HG03342 (cell line): ENCODE data around the gene CSTA.

Experiments used
- ATAC-seq: cut with Tn5 transposase; IDR thresholded peaks from one replicate; pipeline ENCODE4 v1.9.1; 2021; ENCODE audit warnings: mild to moderate bottlenecking, moderate library complexity; ENCODE audit not compliant: unreplicated experiment

CSTA gene

GRCh38 chr3:122318620-122319019 is 6.4 kb upstream of the CSTA start:
- ATAC-seq, result no peak

DNA sequence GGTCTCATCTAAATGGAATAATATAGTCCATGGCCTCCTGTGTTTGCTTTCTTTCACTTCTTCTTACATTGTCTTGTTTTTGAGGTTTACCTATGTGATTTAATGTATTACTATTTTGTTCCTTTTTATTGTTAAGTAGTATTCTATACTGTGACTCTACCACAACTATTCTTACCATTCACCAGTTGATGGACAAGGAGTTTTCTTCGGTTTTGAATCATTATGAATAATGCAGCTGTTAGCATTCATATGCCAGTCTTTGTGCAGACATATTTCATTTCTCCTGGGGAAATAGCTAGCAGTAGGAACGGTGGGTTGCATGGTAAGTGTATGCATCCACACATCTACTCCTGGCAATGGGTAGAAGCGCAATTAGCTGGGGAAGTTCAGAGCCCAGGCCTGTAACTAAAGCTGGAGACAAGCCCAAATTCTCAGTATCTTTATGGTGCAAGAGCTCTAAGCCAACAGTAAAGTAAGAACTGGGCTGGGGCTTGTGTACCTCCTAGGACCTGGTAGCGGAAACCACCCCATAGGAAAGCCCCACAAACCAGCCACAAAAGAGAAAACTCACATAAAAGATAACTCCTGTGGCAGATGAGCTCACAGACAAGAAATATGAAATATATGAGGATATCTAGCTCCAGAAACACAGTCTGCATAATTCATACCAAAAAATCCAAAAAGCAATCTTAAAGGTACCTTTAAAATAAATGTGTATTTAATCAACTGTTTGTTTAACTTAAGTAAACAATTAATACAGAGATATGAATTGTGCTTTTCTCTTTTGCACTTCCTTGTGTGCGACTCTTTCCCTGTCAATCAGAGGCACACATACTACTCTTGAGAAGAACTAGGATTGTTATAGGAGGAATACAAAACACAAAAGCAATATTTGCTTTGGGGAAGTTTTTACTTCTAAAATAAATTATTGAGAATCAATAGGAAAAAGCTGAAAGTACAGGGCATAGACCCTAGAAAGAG is 2.7 kb upstream of the CSTA start:
- no peak for ATAC-seq

GRCh38 chr3:122325769-122326168 is 721 bp downstream of the CSTA start:
- ATAC-seq, result no peak

DNA sequence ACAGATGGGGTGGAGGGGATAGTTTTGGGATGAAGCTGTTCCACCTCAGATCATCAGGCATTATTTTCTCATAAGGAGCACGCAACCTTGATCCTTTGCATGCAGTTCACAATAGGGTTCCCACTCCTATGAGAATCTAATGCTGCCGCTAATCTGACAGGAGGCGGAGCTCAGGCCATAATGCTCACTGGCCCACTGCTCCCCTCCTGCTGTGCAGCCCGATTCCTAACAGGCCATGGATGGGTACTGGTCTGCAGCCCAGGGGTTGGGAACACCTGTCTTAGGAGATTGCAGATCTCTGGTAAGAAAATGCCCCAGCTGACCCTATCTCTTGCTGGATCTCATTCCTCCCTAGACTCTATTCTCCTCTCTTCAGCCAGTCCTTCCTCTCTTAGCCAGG is 6.8 kb downstream of the CSTA start:
- no peak for ATAC-seq

DNA sequence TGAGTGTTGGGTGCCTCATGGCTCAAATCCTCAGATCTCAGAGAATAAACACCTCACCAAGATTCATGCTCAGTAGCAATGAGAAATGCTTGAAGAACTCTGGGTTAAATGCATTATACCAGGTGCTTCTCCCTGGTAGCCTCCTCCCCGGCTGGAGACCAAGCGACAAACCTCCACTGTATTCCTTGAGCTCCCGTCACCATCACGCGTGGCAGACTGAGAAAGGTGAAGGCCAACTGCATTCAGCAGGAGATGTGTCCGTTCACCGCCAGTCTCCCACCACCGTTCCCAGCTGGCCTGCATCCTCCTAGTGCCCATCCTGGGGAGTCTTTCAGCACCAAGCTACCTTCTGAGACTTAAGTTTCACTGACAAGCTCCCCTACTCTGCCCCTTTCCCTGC is 7.5 kb downstream of the CSTA start:
- ATAC-seq, result no peak

DNA sequence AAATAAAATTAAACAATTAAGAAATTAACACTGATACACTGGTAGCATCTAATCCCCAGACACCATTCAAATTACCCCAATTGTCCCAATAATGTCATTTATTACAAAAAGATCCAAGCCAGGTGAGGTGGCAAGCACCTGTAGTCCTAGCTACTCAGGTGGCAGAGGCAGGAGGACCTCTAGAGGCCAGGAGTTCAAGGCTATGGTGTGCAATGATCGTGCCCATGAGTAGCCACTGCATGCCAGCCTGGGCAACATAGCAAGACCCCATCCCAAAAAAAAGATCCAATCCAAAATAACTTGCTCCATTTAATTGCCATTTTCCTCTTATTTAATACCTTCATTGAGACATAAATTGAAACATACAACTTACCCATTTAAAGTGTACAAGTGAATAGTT is 17.8 kb downstream of the CSTA start:
- ATAC-seq, result no peak

- no peak for ATAC-seq
Observed at GRCh38 chr3:122343654-122344053, 18.6 kb downstream of the CSTA start.

GRCh38 chr3:122349171-122349570 is 24.1 kb downstream of the CSTA start:
- no peak for ATAC-seq

DNA sequence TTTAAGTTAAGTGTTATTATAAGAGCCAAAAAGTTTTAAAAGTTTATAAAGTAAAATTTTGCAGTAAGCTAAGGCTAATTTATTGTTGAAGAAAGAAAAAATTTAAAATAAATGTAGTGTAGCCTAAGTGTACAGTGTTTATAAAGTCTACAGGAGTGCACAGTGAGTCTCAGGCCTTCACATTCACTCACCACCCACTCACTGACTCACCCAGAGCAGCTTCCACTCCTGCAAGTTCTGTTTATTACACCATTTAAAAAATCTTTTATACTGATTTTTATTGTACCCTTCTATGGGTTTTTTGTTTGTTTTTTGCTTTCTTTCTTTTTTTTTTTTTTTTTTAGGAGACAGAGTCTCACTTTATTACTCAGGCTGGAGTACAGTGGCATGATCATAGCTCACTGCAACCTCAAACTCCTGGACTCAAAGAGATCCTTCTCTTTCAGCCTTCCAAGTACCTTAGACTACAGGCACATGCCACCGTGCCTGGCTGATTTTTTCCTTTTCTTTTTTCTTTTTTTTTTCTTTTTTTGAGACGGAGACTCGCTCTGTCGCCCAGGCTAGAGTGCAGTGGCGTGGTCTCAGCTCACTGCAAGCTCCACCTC is 25.9 kb downstream of the CSTA start:
- no peak for ATAC-seq

GRCh38 chr3:122351612-122352011 is 26.6 kb downstream of the CSTA start:
- ATAC-seq, result no peak

GRCh38 chr3:122353215-122353614 is 28.2 kb downstream of the CSTA start:
- ATAC-seq, result no peak

DNA sequence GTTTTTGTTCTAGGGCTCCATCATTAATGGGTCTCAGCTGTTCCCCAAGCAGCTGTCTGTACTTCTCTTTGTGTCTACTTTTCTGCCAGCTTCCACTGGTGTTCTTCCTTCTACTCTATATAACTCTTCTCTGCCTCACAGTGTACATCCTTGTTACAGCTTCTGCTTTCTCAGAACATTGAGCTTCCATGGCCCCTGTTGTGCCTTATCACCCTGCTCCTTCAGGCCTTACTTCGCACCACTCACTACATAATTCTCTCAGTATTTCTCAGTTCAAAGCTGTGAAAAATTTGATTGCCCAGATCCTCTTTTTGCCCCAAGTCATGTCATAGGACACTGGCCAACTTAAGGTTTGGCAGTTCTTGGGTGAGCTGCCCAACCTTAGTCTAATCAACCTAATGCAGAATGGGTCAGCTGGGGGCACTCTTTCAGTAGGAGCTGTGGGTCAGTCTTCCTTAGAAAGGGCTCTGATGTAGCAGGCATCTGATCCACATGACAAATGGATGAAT is 28.9 kb downstream of the CSTA start:
- no peak for ATAC-seq

DNA sequence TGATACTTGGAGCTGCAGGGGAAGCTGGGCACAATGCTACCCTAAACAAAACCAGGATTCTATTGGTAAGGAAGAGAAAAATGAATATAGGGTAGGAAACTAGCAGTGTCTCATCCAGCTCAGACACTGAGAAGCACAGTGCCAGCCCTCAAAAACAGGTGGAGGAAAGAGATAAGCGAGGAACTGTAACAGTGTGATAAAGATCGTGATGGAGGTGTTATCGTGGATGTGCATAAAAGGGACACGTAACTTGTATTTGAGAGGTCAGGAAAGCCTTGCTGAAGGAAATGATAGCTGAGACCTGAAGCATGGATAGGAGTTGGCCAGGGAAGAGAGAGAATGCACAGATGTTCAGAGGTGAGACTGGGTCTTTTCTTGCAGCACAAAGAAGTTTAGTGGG is 30.6 kb downstream of the CSTA start:
- ATAC-seq, result no peak

GRCh38 chr3:122356402-122356801 is 31.4 kb downstream of the CSTA start:
- no peak for ATAC-seq

GRCh38 chr3:122357828-122358702 is 33.0 kb downstream of the CSTA start:
- ATAC-seq, result no peak

GRCh38 chr3:122358703-122359032 is 33.6 kb downstream of the CSTA start:
- no peak for ATAC-seq

- ATAC-seq, result no peak
Observed at GRCh38 chr3:122362026-122362425, 37.0 kb downstream of the CSTA start.

DNA sequence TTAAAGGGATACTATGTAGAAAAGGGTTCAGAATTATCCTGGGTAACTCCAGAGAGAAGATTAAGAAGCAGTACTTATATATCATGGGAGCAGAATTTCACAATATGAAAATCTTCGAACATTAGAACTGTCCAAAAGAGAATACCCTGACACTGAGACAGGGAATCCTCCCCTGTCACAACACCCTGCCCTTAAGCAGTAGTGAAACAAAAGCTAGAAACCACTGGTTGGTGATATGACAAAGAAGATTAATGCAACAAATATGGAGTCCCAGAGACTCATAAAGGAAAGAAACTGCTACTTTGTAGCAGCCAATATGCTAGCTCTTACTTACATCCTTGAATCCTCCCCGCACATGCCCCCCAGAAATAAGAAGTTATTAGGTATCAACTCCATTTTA is 39.4 kb downstream of the CSTA start:
- no peak for ATAC-seq

GRCh38 chr3:122365073-122365472 is 40.0 kb downstream of the CSTA start:
- ATAC-seq, result peak; percentile 16

DNA sequence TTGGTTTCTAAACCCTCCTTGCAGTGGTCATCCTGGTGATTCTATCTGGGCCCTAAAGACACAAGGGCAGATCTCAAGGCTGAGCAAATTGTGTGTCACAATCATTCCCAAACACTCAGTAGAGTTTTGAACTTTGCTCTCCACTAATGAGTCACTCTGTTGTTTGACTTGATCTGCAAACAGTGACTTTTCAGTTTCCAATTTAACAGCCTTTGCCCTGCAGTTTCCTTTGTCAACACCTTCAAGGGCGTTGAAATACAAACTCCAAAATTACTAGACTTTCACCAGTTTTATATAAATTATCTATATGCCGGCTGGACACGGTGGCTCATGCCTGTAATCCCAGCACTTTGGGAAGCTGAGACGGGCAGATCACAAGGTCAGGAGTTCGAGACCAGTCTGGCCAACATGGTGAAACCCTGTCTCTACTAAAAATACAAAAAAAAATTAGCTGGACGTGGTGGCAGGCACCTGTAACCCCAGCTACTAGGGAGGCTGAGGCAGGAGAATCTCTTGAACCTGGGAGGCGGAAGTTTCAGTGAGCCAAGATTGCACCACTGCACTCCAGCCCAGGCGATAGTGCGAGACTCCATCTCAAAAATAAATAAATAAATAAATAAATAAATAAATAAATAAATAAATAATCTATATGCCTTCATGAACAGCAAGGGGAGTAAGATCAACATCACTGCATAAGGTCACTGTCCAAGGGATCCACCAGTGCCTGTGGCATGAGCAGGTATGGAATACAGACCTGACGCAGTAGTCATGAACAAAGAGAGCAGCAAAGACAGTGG is 40.7 kb downstream of the CSTA start:
- ATAC-seq, result peak; percentile 74

- no peak for ATAC-seq
Observed at GRCh38 chr3:122366379-122366749, 41.3 kb downstream of the CSTA start.
